Stimulated activated effector memory CD8-positive, alpha-beta T cell treated with anti-CD3 and anti-CD28 coated beads, Interleukin-12 subunit alpha, Interleukin-12 subunit beta, amount 100 ng/mL, for 72 hours (primary cell): Measurements from ENCODE around the gene DLEU7.

Experiments
- ATAC-seq: fragments of 150-1000 bp; cut with Tn5 transposase; 2 replicates; pipeline ENCODE4 v1.10.0; 2021
- DNase-seq, 2 donors: peaks; one replicate each; pipeline ENCODE4 v3.0.0; 2021 to 2022; ENCODE audit warnings: low spot score in 2 of 2
- H3K27ac Mint-ChIP-seq: one replicate; pipeline ENCODE4 v1.8.0; 2022; ENCODE audit warnings: mild to moderate bottlenecking, mixed read lengths
- H3K36me3 Mint-ChIP-seq: one replicate; pipeline ENCODE4 v1.8.0; 2022; ENCODE audit warnings: mild to moderate bottlenecking, mixed read lengths
- H3K4me1 Mint-ChIP-seq: one replicate; pipeline ENCODE4 v1.8.0; 2022; ENCODE audit warnings: mixed read lengths
- H3K4me3 Mint-ChIP-seq: one replicate; pipeline ENCODE4 v1.8.0; 2022; ENCODE audit warnings: mild to moderate bottlenecking, mixed read lengths
- H3K9me3 Mint-ChIP-seq: one replicate; pipeline ENCODE4 v1.8.0; 2022; ENCODE audit warnings: mixed read lengths

DLEU7 gene

DNA sequence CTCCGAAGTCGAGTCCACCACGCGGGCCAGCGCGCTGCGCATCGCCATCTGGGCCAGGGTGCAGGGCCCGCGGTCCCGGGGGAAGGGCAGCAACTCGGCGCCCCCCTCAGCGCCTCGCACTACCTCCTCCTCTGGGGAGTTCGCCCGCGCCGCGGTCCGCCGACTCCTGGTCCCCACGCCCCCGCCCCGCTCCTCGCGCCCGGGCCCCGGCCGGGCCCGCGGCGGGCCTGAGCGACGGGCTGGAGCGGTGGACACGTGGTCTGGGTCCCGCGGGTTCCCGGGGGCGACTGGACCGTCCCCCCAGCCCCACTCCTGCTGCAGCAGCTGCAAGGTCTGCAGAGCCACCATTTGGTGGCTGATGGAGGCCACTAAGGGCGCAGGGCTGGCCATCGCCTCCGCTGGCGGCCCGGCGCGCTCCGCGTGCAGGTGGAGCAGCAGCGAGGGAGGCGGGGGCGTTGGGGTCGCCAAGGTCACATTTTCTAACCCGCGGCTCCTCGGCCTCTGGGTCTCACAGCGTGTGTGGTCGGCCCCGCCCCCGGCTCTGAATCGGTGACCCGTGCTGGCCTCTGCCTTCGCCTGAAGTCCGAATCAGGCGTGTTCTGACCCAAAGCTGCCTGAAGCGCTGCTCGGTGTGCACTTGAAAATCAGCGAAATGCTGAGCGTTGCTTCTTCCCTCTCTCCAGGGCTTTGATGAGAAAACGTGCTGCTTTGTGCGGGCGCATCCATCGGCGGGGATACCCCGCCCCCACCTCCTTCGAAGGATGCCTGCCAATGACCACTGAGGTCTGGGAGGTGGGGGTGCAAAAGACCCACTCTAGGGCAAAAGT lies at the start of gene DLEU7:
DLEU7 (minus strand) TSS at position 436 of the 827 bp plus-strand sequence; CDS start at position 390, 46 bp downstream.
- no peak for DNase-seq
- peak within 1 kb of the TSS; percentile 26 for H3K4me3 Mint-ChIP-seq
- no peaks in the 10 kb centered on the region for H3K4me1 Mint-ChIP-seq
- H3K9me3 Mint-ChIP-seq: no peaks in the 10 kb centered on the region
- no peaks in the 10 kb centered on the region for H3K36me3 Mint-ChIP-seq
- ATAC-seq: no peak
- H3K27ac Mint-ChIP-seq: no peak within 1 kb of the TSS

GRCh38 chr13:50892210-50892944 lies 48.9 kb upstream of the DLEU7 start:
- Mint-ChIP-seq H3K4me1 (peaks cover 39% of the 10 kb centered on the region), H3K4me3 (peak overlapping the region; percentile 69), H3K27ac (peak overlapping the region; percentile 74), H3K36me3 (no peaks in the 10 kb centered on the region), H3K9me3 (no peaks in the 10 kb centered on the region)
- peak; percentile 43 for ATAC-seq
- DNase-seq: no peak

- Mint-ChIP-seq H3K4me3 (no peak overlapping the region), H3K4me1 (peaks cover 39% of the 10 kb centered on the region), H3K27ac (no peak overlapping the region), H3K9me3 (no peaks in the 10 kb centered on the region), H3K36me3 (no peaks in the 10 kb centered on the region)
- DNase-seq (no peak), ATAC-seq (no peak)
Measured at GRCh38 chr13:50891206-50891605, 47.7 kb upstream of the DLEU7 start.

DNA sequence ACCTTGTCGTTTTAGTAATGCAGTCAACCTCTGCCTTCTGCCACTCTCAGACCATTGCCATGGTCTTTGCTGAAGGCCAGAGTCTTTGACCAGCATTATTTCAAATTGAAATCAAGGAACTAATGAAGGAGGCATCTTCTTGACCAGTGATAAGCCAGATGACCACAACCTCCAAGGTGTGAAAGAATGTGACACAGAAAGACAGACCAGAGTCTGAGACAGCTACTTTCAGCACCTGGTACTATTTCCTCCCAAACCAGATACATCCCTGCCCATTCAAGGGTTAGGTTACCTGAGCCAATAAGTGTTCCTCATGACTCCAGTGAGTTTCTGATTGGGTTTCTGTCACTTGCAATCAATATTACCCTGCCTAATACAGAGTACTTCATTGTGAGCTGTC lies 45.8 kb upstream of the DLEU7 start:
- no peak for ATAC-seq
- Mint-ChIP-seq H3K36me3 (no peaks in the 10 kb centered on the region), H3K9me3 (no peaks in the 10 kb centered on the region), H3K4me1 (peaks cover 33% of the 10 kb centered on the region), H3K4me3 (no peak overlapping the region), H3K27ac (no peak overlapping the region)
- no peak for DNase-seq

GRCh38 chr13:50888362-50888761 lies 44.9 kb upstream of the DLEU7 start:
- Mint-ChIP-seq H3K36me3 (no peaks in the 10 kb centered on the region), H3K9me3 (no peaks in the 10 kb centered on the region), H3K4me1 (peaks cover 24% of the 10 kb centered on the region), H3K27ac (no peak overlapping the region), H3K4me3 (no peak overlapping the region)
- ATAC-seq (peak; percentile 44), DNase-seq (no peak)

DNA sequence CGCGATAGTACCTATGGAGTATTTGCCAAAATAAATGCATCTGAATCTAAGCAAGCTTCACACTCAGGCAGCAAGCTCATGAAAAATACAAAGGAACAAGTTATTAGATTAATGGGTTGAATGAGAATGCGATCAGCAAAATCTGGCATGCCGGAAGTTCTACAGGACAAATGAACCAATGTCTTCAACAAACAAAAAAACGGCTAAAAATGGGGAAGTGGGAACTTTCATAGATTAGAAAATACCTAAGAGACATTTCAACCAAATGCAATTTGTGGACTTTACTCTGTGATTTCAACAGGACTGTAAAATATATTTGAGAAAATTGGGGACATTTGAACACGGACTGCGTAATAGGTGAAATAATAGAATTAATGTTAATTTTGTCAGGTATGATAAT lies 43.7 kb upstream of the DLEU7 start:
- Mint-ChIP-seq H3K9me3 (no peaks in the 10 kb centered on the region), H3K4me1 (peaks cover 12% of the 10 kb centered on the region), H3K4me3 (no peak overlapping the region), H3K27ac (no peak overlapping the region), H3K36me3 (no peaks in the 10 kb centered on the region)
- ATAC-seq (no peak), DNase-seq (no peak)

DNA sequence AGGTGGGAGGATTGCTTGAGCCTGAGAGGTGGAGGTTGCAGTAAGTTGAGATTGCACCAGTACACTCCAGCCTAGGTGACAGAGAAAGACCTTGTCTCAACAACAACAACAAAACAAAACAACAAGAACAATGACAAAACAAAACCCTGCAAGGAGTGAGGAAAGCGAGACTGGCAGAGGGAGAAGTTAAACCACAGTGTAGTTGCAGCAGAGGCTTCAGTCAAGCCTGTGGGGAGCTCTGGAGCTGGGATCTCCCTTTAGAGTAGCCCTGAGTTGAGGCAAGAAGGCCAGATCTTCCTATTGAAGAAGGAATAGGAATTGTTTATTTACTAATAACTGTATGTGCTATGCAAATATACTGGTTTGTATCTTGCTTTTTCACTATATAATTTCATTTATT lies 40.8 kb upstream of the DLEU7 start:
- H3K4me1 Mint-ChIP-seq: no peaks in the 10 kb centered on the region
- H3K27ac Mint-ChIP-seq: no peak overlapping the region
- H3K4me3 Mint-ChIP-seq: no peak overlapping the region
- no peaks in the 10 kb centered on the region for H3K36me3 Mint-ChIP-seq
- ATAC-seq (no peak), DNase-seq (no peak)
- no peaks in the 10 kb centered on the region for H3K9me3 Mint-ChIP-seq

GRCh38 chr13:50883728-50884127 lies 40.2 kb upstream of the DLEU7 start:
- Mint-ChIP-seq H3K36me3 (no peaks in the 10 kb centered on the region), H3K27ac (no peak overlapping the region), H3K4me3 (no peak overlapping the region), H3K9me3 (no peaks in the 10 kb centered on the region), H3K4me1 (no peaks in the 10 kb centered on the region)
- no peak for DNase-seq
- ATAC-seq: no peak

- H3K36me3 Mint-ChIP-seq: no peaks in the 10 kb centered on the region
- no peak overlapping the region for H3K27ac Mint-ChIP-seq
- no peak for ATAC-seq
- no peak for DNase-seq
- H3K4me1 Mint-ChIP-seq: no peaks in the 10 kb centered on the region
- H3K9me3 Mint-ChIP-seq: no peaks in the 10 kb centered on the region
- no peak overlapping the region for H3K4me3 Mint-ChIP-seq
Measured at GRCh38 chr13:50882816-50883435, 39.4 kb upstream of the DLEU7 start.

DNA sequence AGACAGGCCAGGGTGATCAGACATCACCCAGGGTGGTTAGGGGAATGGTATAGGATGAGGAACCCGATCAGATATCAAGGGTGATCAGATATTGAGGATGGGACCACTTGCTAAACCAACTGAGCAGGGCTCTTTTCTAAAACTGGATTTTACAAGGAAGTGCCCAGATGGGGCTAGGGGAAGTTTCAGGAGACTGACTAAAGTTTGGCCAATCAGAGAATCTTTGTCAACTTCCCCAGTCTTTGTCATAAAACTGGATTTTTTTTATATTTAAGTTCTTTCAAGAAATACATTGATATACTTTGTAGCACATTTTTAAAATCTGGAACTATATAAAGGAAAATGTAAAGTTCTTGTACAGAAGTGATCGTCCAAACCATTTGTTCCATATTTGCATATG lies 30.5 kb upstream of the DLEU7 start:
- no peaks in the 10 kb centered on the region for H3K4me1 Mint-ChIP-seq
- no peak overlapping the region for H3K4me3 Mint-ChIP-seq
- no peak for ATAC-seq
- H3K9me3 Mint-ChIP-seq: no peaks in the 10 kb centered on the region
- DNase-seq: no peak
- no peaks in the 10 kb centered on the region for H3K36me3 Mint-ChIP-seq
- no peak overlapping the region for H3K27ac Mint-ChIP-seq

GRCh38 chr13:50873467-50873866 lies 30.0 kb upstream of the DLEU7 start:
- H3K9me3 Mint-ChIP-seq: no peaks in the 10 kb centered on the region
- H3K27ac Mint-ChIP-seq: no peak overlapping the region
- ATAC-seq (no peak), DNase-seq (no peak)
- no peak overlapping the region for H3K4me3 Mint-ChIP-seq
- H3K4me1 Mint-ChIP-seq: no peaks in the 10 kb centered on the region
- no peaks in the 10 kb centered on the region for H3K36me3 Mint-ChIP-seq

- ATAC-seq (no peak), DNase-seq (no peak)
- Mint-ChIP-seq H3K9me3 (no peaks in the 10 kb centered on the region), H3K4me3 (no peak overlapping the region), H3K27ac (no peak overlapping the region), H3K36me3 (no peaks in the 10 kb centered on the region), H3K4me1 (no peaks in the 10 kb centered on the region)
Measured at GRCh38 chr13:50871405-50871804, 27.9 kb upstream of the DLEU7 start.

DNA sequence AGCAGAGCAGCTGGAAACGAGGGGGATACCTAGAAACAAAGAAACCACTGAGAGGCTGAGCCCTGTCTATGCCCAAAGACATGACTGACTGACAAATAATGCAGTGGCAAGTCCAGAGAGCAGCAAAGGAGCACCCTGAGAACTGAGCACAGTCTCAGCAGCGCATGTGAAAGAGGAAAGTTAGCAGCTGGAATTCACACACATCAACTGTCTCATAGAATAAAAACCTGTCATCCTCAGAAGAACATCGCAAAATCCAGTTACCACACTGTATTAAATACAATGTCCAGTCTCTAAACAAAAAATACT lies 24.1 kb upstream of the DLEU7 start:
- DNase-seq (no peak), ATAC-seq (no peak)
- Mint-ChIP-seq H3K4me1 (no peaks in the 10 kb centered on the region), H3K4me3 (no peak overlapping the region), H3K27ac (no peak overlapping the region), H3K9me3 (no peaks in the 10 kb centered on the region), H3K36me3 (no peaks in the 10 kb centered on the region)

DNA sequence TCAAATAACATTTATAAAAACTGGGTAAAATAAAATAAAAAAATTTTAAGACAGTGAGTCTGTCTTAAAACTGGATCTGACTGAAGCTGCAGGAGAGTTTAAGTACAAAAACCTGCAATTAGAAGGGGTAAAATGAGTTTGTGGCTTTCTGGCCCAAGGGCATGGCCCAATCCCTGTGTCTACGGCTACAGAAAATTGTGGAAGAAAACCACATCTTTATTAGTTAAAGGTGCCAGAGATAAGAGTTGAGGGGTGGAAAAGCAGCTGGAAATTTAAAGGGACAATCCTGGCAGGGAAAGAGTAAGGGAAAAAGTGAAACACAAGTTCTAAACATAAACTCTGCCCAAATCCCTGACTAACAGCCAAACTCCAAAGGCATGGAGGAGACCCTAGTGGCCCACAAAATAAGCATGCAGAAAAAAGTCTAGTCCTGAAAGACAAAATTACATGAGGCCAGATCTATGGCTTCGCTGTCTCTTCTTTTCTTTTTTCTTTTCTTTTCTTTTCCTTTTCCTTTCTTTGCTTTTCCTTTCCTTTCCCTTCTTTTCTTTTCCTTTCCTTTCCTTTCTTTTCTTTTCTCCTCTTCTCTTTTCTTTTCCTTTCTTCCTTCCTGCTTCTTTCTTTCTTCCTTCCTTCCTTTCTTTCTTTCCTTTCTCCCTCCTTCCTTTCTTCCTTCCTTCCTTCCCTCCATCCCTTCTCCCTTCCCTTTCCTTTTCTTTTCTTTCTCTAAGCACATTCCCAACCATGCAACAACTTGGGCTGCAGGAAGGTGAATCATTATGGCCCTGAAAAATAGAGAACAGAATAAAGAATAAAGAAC lies 23.5 kb upstream of the DLEU7 start:
- Mint-ChIP-seq H3K27ac (no peak overlapping the region), H3K9me3 (no peaks in the 10 kb centered on the region), H3K4me3 (no peak overlapping the region), H3K4me1 (no peaks in the 10 kb centered on the region), H3K36me3 (no peaks in the 10 kb centered on the region)
- DNase-seq (no peak), ATAC-seq (no peak)

- DNase-seq: no peak
- no peak for ATAC-seq
- Mint-ChIP-seq H3K36me3 (no peaks in the 10 kb centered on the region), H3K9me3 (peaks cover 4% of the 10 kb centered on the region), H3K4me3 (no peak overlapping the region), H3K4me1 (no peaks in the 10 kb centered on the region), H3K27ac (no peak overlapping the region)
Measured at GRCh38 chr13:50864492-50864891, 21.0 kb upstream of the DLEU7 start.
